ENCODE data around the gene PCMTD2.

GRCh38 chr20:64224351-64225170 lies 31.0 kb upstream of the PCMTD2 start:
- TF ChIP-seq POLR2A (IDR thresholded peaks at IDR 0.05; ENCODE audit: low read depth, low read length) (no peak), POLR2AphosphoS5 (IDR thresholded peaks at IDR 0.05; ENCODE audit: low read depth, low read length) (no peak), TAF1 (IDR thresholded peaks at IDR 0.05; ENCODE audit: borderline replicate concordance, low read depth, low read length) (no peak)

Data from GM12892 (cell line).